Lower lobe of right lung (tissue), 2 donors: Measurements from ENCODE around the gene NEU1. TPM values are rescaled to one million over a fixed set of nuclear protein-coding genes. Genes with fewer than 3 reads are reported as not detected.
"Not testable (repeated sequence)": the region's sequence is repeated elsewhere in the genome, so short reads cannot be mapped to it uniquely, and the experiment has no call there.

Experiments
- ATAC-seq, 2 donors: fragments of 200-7000 bp; cut with Tn5 transposase; one replicate each; pipeline ENCODE4 v1.9.1; 2020 to 2022; ENCODE audit warnings: mild to moderate bottlenecking in 2 of 2, moderate library complexity in 2 of 2
- DNase-seq: peaks from one replicate; pipeline ENCODE4 v3.0.0-alpha.2; 2020
- H3K27ac ChIP-seq: fragments of 200-600 bp; one replicate; pipeline ENCODE4 v1.8.0; 2022
- H3K27me3 ChIP-seq: fragments of 200-600 bp; one replicate; pipeline ENCODE4 v1.8.0; 2022; ENCODE audit warnings: low read depth
- H3K36me3 ChIP-seq: fragments of 200-600 bp; one replicate; pipeline ENCODE4 v1.8.0; 2022; ENCODE audit warnings: mild to moderate bottlenecking
- H3K4me1 ChIP-seq: fragments of 200-600 bp; one replicate; pipeline ENCODE4 v1.8.0; 2022
- H3K4me3 ChIP-seq: fragments of 200-600 bp; one replicate; pipeline ENCODE4 v1.8.0; 2022; ENCODE audit warnings: mild to moderate bottlenecking
- H3K9me3 ChIP-seq: fragments of 200-600 bp; one replicate; pipeline ENCODE4 v1.8.0; 2022
- CTCF ChIP-seq: fragments of 200-600 bp; IDR thresholded peaks from one replicate; pipeline ENCODE4 v1.8.0; 2022; ENCODE audit warnings: antibody characterized with exemption, mild to moderate bottlenecking
- intact Hi-C: fragments of 100-400 bp; cut with DNase I; formaldehyde crosslinking; loops from one replicate; pipeline ENCODE4 v1.11.0; 2022
- total RNA-seq: library from RNA; stranded (reverse); fragmentation: NEBNext Ultra II Directional; extraction: Animal tissue kit (Norgen Biotek cat#: 25700); gene quantifications from one replicate; pipeline ENCODE4 v1.2.1, GENCODE V29; 2021
- donor health status: DM: no; HTN: yes; CAD: no; lungs with severe emphysema.

Gene NEU1
- total RNA-seq, 1 donor from 2014 or later: 70.5 TPM

GRCh38 chr6:31815025-31815838 is 47.4 kb downstream of the NEU1 start, which contains the start of the genes HSPA1A and HSPA1L:
Gene HSPA1A (plus strand): TSS chr6:31815543. CDS start chr6:31815757, 214 bp downstream.
Gene HSPA1L (minus strand): TSS chr6:31815283. CDS start chr6:31811972, 3,311 bp downstream.
- Histone ChIP-seq H3K27me3 (no peaks in the 10 kb centered on the region), H3K4me3 (peak within 1 kb of the TSS; percentile 64), H3K27ac (peak within 1 kb of the TSS; percentile 97), H3K4me1 (peaks cover 28% of the 10 kb centered on the region), H3K36me3 (no peaks in the 10 kb centered on the region), H3K9me3 (no peaks in the 10 kb centered on the region)
- ATAC-seq (peak; percentile 90 to 92), DNase-seq (peak; percentile 93)
- TF ChIP-seq CTCF: no peak
- intact Hi-C loops: no loop called here

GRCh38 chr6:31814677-31815024 is 48.0 kb downstream of the NEU1 start:
- Histone ChIP-seq H3K4me1 (peaks cover 22% of the 10 kb centered on the region), H3K36me3 (no peaks in the 10 kb centered on the region), H3K27ac (peak overlapping the region; percentile 97), H3K27me3 (no peaks in the 10 kb centered on the region), H3K9me3 (no peaks in the 10 kb centered on the region), H3K4me3 (peak overlapping the region; percentile 64)
- DNase-seq (peak; percentile 95), ATAC-seq (peak; percentile 93)
- TF ChIP-seq CTCF: no peak
- intact Hi-C loops: no loop called here

GRCh38 chr6:31813465-31813849 is 49.2 kb downstream of the NEU1 start:
- peak; percentile 43 for DNase-seq
- intact Hi-C loops: no loop called here
- no peak for TF ChIP-seq CTCF
- no peaks in the 10 kb centered on the region for H3K36me3 ChIP-seq
- ATAC-seq: no peak
- peak overlapping the region; percentile 97 for H3K27ac ChIP-seq
- H3K4me1 ChIP-seq: peaks cover 13% of the 10 kb centered on the region
- peak overlapping the region; percentile 64 for H3K4me3 ChIP-seq
- H3K27me3 ChIP-seq: no peaks in the 10 kb centered on the region
- H3K9me3 ChIP-seq: no peaks in the 10 kb centered on the region

- no peak for TF ChIP-seq CTCF
- no peaks in the 10 kb centered on the region for H3K36me3 ChIP-seq
- no peaks in the 10 kb centered on the region for H3K9me3 ChIP-seq
- H3K27me3 ChIP-seq: no peaks in the 10 kb centered on the region
- H3K4me3 ChIP-seq: no peak overlapping the region
- no peak overlapping the region for H3K27ac ChIP-seq
- intact Hi-C loops: no loop called here
- H3K4me1 ChIP-seq: peaks cover 19% of the 10 kb centered on the region
- ATAC-seq (no peak), DNase-seq (peak; percentile 24)
Measured at GRCh38 chr6:31811645-31812044, 51.0 kb downstream of the NEU1 start.

GRCh38 chr6:31808599-31808998 is 54.0 kb downstream of the NEU1 start:
- H3K9me3 ChIP-seq, H3K4me3 ChIP-seq, ATAC-seq, H3K27ac ChIP-seq, intact Hi-C loops, H3K27me3 ChIP-seq, H3K36me3 ChIP-seq: not testable (repeated sequence)
- DNase-seq: peak; percentile 11
- peaks cover 20% of the 10 kb centered on the region for H3K4me1 ChIP-seq

Other genes with a start within 250 kb of the NEU1 start
- 109 TPM for gene AIF1, start 247.6 kb downstream of the NEU1 start, total RNA-seq
- gene PRRC2A, start 242.1 kb downstream of the NEU1 start, total RNA-seq: 133 TPM
- 253 TPM for gene BAG6, start 210.2 kb downstream of the NEU1 start, total RNA-seq
- gene APOM, start 206.9 kb downstream of the NEU1 start, total RNA-seq: 1.6 TPM
- gene C6orf47, start 202.0 kb downstream of the NEU1 start, total RNA-seq: 24.7 TPM
- 15.4 TPM for gene GPANK1, start 197.8 kb downstream of the NEU1 start, total RNA-seq
- 117 TPM for gene CSNK2B, start 196.7 kb downstream of the NEU1 start, total RNA-seq
- gene LY6G5B, start 192.8 kb downstream of the NEU1 start, total RNA-seq: 11.0 TPM
- gene LY6G5C, start 181.8 kb downstream of the NEU1 start, total RNA-seq: 2.9 TPM
- gene ABHD16A, start 159.5 kb downstream of the NEU1 start, total RNA-seq: 56.4 TPM
- 0.97 TPM for gene LY6G6F, start 156.0 kb downstream of the NEU1 start, total RNA-seq
- gene LY6G6D, start 147.5 kb downstream of the NEU1 start, total RNA-seq: not detected
- gene LY6G6C, start 141.1 kb downstream of the NEU1 start, total RNA-seq: not detected
- gene MPIG6B, start 139.4 kb downstream of the NEU1 start, total RNA-seq: 2.6 TPM
- 67.0 TPM for gene DDAH2, start 133.5 kb downstream of the NEU1 start, total RNA-seq
- gene CLIC1, start 126.3 kb downstream of the NEU1 start, total RNA-seq: 310 TPM
- gene MSH5, start 122.8 kb downstream of the NEU1 start, total RNA-seq: 14.9 TPM
- 1.2 TPM for gene SAPCD1, start 100.2 kb downstream of the NEU1 start, total RNA-seq
- gene VWA7, start 85.5 kb downstream of the NEU1 start, total RNA-seq: 4.2 TPM
- 44.1 TPM for gene VARS1, start 67.1 kb downstream of the NEU1 start, total RNA-seq
- 30.5 TPM for gene LSM2, start 55.9 kb downstream of the NEU1 start, total RNA-seq
- gene HSPA1L, start 47.5 kb downstream of the NEU1 start, total RNA-seq: 2.5 TPM
- gene HSPA1A, start 47.3 kb downstream of the NEU1 start, total RNA-seq: 230 TPM
- 122 TPM for gene HSPA1B, start 35.1 kb downstream of the NEU1 start, total RNA-seq
- gene SLC44A4, start 16.2 kb upstream of the NEU1 start, total RNA-seq: 53.7 TPM
- 46.0 TPM for gene EHMT2, start 34.9 kb upstream of the NEU1 start, total RNA-seq
- gene ZBTB12, start 39.3 kb upstream of the NEU1 start, total RNA-seq: 5.1 TPM
- 311 TPM for gene C2, start 64.9 kb upstream of the NEU1 start, total RNA-seq
- 85.6 TPM for gene CFB, start 83.3 kb upstream of the NEU1 start, total RNA-seq
- 47.0 TPM for gene NELFE, start 96.2 kb upstream of the NEU1 start, total RNA-seq
- 64.2 TPM for gene SKIC2, start 96.4 kb upstream of the NEU1 start, total RNA-seq
- gene DXO, start 109.3 kb upstream of the NEU1 start, total RNA-seq: 16.5 TPM
- gene C4A, start 119.2 kb upstream of the NEU1 start, total RNA-seq: 175 TPM
- gene C4B, start 152.0 kb upstream of the NEU1 start, total RNA-seq: 162 TPM
- gene CYP21A2, start 175.6 kb upstream of the NEU1 start, total RNA-seq: 1.1 TPM
- 120 TPM for gene TNXB, start 246.5 kb upstream of the NEU1 start, total RNA-seq